Frontal cortex (tissue), 4 donors: ENCODE results near the gene TMEM131. TPM values are rescaled to one million over a fixed set of nuclear protein-coding genes. Genes with fewer than 3 reads are reported as not detected.
"Not testable (repeated sequence)": the region's sequence is repeated elsewhere in the genome, so short reads cannot be mapped to it uniquely, and the experiment has no call there.

ENCODE experiments used
- DNase-seq, 2 donors: peaks; one replicate each; pipeline ENCODE4 v3.0.0; 2012; ENCODE audit warnings: low spot score in 2 of 2
- FAIRE-seq: peaks from 2 replicates; lab custom pipeline; 2012; peaks lifted over from hg19 to GRCh38; lab: Jason Lieb, UNC
- total RNA-seq: library from RNA; depleted of rRNA; stranded (reverse); fragments of >200 nt; gene quantifications from one replicate; pipeline ENCODE4 v1.2.3, GENCODE V29; 2014
- donor health status: control.
- donor health status: control.
- donor health status: control.

The TMEM131 gene
- total RNA-seq, 1 donor from 2014 or later = 30.2 TPM

- DNase-seq = no peak
- FAIRE-seq = no peak
Observed at GRCh38 chr2:98025481-98026037, 29.8 kb upstream of the TMEM131 start.

GRCh38 chr2:98022067-98022466 lies 26.3 kb upstream of the TMEM131 start:
- not testable (repeated sequence) for FAIRE-seq

GRCh38 chr2:98020992-98021713 lies 25.4 kb upstream of the TMEM131 start:
- FAIRE-seq = no peak
- DNase-seq = peak in 1 of 2 donors; percentile 32

More at GRCh38 chr2:98022067-98022466, 26.3 kb upstream of the TMEM131 start:
- not testable (repeated sequence) for DNase-seq

- FAIRE-seq = no peak
- DNase-seq = no peak
Observed at GRCh38 chr2:98020516-98020915, 24.8 kb upstream of the TMEM131 start.

- DNase-seq (no peak), FAIRE-seq (no peak)
Observed at GRCh38 chr2:98016908-98017670, 21.3 kb upstream of the TMEM131 start.

- no peak for DNase-seq
- FAIRE-seq = no peak
Observed at GRCh38 chr2:98015671-98016070, 19.9 kb upstream of the TMEM131 start.

GRCh38 chr2:98014379-98014778 lies 18.6 kb upstream of the TMEM131 start:
- DNase-seq (no peak), FAIRE-seq (no peak)

GRCh38 chr2:98013407-98014042 lies 17.8 kb upstream of the TMEM131 start:
- no peak for FAIRE-seq

GRCh38 chr2:98012561-98012991 lies 16.8 kb upstream of the TMEM131 start:
- FAIRE-seq (no peak), DNase-seq (no peak)

More at GRCh38 chr2:98013407-98014042, 17.8 kb upstream of the TMEM131 start:
- DNase-seq = no peak

- DNase-seq (no peak), FAIRE-seq (no peak)
Observed at GRCh38 chr2:98009887-98010760, 14.4 kb upstream of the TMEM131 start.

GRCh38 chr2:98008415-98008814 lies 12.7 kb upstream of the TMEM131 start:
- no peak for FAIRE-seq
- DNase-seq = no peak

- FAIRE-seq (peak; percentile 52), DNase-seq (no peak)
Observed at GRCh38 chr2:98006378-98006777, 10.6 kb upstream of the TMEM131 start.

- FAIRE-seq = no peak
- no peak for DNase-seq
Observed at GRCh38 chr2:98004613-98005012, 8.9 kb upstream of the TMEM131 start.

GRCh38 chr2:98004047-98004446 lies 8.3 kb upstream of the TMEM131 start:
- no peak for DNase-seq
- FAIRE-seq = no peak

- DNase-seq (no peak), FAIRE-seq (no peak)
Observed at GRCh38 chr2:97999536-97999935, 3.8 kb upstream of the TMEM131 start.

- DNase-seq (no peak), FAIRE-seq (no peak)
Observed at GRCh38 chr2:97998431-97999005, 2.8 kb upstream of the TMEM131 start.

- FAIRE-seq = no peak
Observed at GRCh38 chr2:97997784-97998392, 2.1 kb upstream of the TMEM131 start.

GRCh38 chr2:97996679-97997078 lies 931 bp upstream of the TMEM131 start:
- no peak for FAIRE-seq

More at GRCh38 chr2:97997784-97998392, 2.1 kb upstream of the TMEM131 start:
- DNase-seq = no peak

More at GRCh38 chr2:97996679-97997078, 931 bp upstream of the TMEM131 start:
- no peak for DNase-seq
